ENCODE results near the gene SMIM26.
"Not testable (repeated sequence)": the region's sequence is repeated elsewhere in the genome, so short reads cannot be mapped to it uniquely, and the experiment has no call there.

SMIM26 gene

GRCh38 chr20:18566892-18567738 is at the start of gene SMIM26:
TSS of gene SMIM26 (plus strand) at chr20:18567432. CDS start at chr20:18567479, 47 bp downstream.
- peak; percentile 47 to 90 (median 82) for DNase-seq

- DNase-seq = not testable (repeated sequence)
These were observed 45.2 kb upstream of the SMIM26 start for GRCh38 chr20:18522066-18522465.

GRCh38 chr20:18523066-18523465 is 44.2 kb upstream of the SMIM26 start:
- no peak for DNase-seq

- no peak for DNase-seq
These were observed 42.6 kb upstream of the SMIM26 start for GRCh38 chr20:18524646-18525045.

GRCh38 chr20:18526761-18527160 is 40.5 kb upstream of the SMIM26 start:
- not testable (repeated sequence) for DNase-seq

GRCh38 chr20:18527339-18527738 is 39.9 kb upstream of the SMIM26 start:
- no peak for DNase-seq

GRCh38 chr20:18527836-18528235 is 39.4 kb upstream of the SMIM26 start:
- DNase-seq = no peak

- no peak for DNase-seq
These were observed 38.2 kb upstream of the SMIM26 start for GRCh38 chr20:18529041-18529440.

- DNase-seq = no peak
These were observed 34.6 kb upstream of the SMIM26 start for GRCh38 chr20:18532626-18533025.

- no peak for DNase-seq
These were observed 33.7 kb upstream of the SMIM26 start for GRCh38 chr20:18533491-18533890.

- DNase-seq = no peak
These were observed 33.1 kb upstream of the SMIM26 start for GRCh38 chr20:18533978-18534644.

GRCh38 chr20:18537651-18538050 is 29.6 kb upstream of the SMIM26 start:
- DNase-seq = no peak

- DNase-seq = no peak
These were observed 25.5 kb upstream of the SMIM26 start for GRCh38 chr20:18541741-18542140.

GRCh38 chr20:18543216-18543615 is 24.0 kb upstream of the SMIM26 start:
- no peak for DNase-seq

GRCh38 chr20:18543932-18544331 is 23.3 kb upstream of the SMIM26 start:
- no peak for DNase-seq

- no peak for DNase-seq
These were observed 21.7 kb upstream of the SMIM26 start for GRCh38 chr20:18545566-18545965.

GRCh38 chr20:18548465-18548864 is 18.8 kb upstream of the SMIM26 start:
- DNase-seq = no peak

GRCh38 chr20:18553746-18554145 is 13.5 kb upstream of the SMIM26 start:
- no peak for DNase-seq

- DNase-seq = no peak
These were observed 483 bp downstream of the SMIM26 start for GRCh38 chr20:18567739-18568091.

- DNase-seq = no peak
These were observed 3.8 kb downstream of the SMIM26 start for GRCh38 chr20:18571009-18571408.

- DNase-seq = no peak
These were observed 4.3 kb downstream of the SMIM26 start for GRCh38 chr20:18571578-18571977.

GRCh38 chr20:18577942-18578341 is 10.7 kb downstream of the SMIM26 start:
- DNase-seq = peak in 1 of 14 donors; percentile 4

- DNase-seq = no peak
These were observed 11.3 kb downstream of the SMIM26 start for GRCh38 chr20:18578581-18578980.

GRCh38 chr20:18580012-18580411 is 12.8 kb downstream of the SMIM26 start:
- DNase-seq = no peak
